GM23338 (cell line): Measurements from ENCODE around the gene PLPP6.

Source experiments
- EZH2 ChIP-seq: fragments of 200-600 bp; sonication (generic); IDR thresholded peaks from one replicate; pipeline ENCODE4 v1.8.0; 2017; ENCODE audit warnings: antibody characterized with exemption, mild to moderate bottlenecking, low read depth; ENCODE audit not compliant: unreplicated experiment
- EZH2phosphoT487 ChIP-seq: fragments of 200-600 bp; sonication (generic); IDR thresholded peaks from one replicate; pipeline ENCODE4 v1.8.1; 2018; ENCODE audit warnings: antibody characterized with exemption; ENCODE audit not compliant: unreplicated experiment
- JUNB ChIP-seq: IDR thresholded peaks from one replicate; pipeline ENCODE4 v1.6.1; 2016; ENCODE audit warnings: antibody characterized with exemption; ENCODE audit not compliant: unreplicated experiment
- POLR2AphosphoS5 ChIP-seq: IDR thresholded peaks from 2 replicates; pipeline ENCODE4 v1.6.1; 2016; ENCODE audit warnings: antibody characterized with exemption, low read depth
- ZNF114 ChIP-seq: fragments of 250-450 bp; sonication (Bioruptor Pico); IDR thresholded peaks from 2 replicates; pipeline ENCODE4 v1.5.0; 2020; ENCODE audit warnings: mild to moderate bottlenecking, moderate library complexity
- TF ChIP-seq, protein P1 (sequence below): IDR thresholded peaks from one replicate; pipeline ENCODE4 v1.6.1; 2018; ENCODE audit warnings: antibody characterized with exemption; ENCODE audit not compliant: unreplicated experiment
- TF ChIP-seq, protein P2 (sequence below), 2 experiments: fragments of 200-600 bp in 1 of 2; sonication (generic) in 1 of 2; conservative IDR thresholded peaks; 2 replicates each; pipeline versions ENCODE4 v1.5.1 to v1.6.1; 2016 to 2017; ENCODE audit warnings: antibody characterized with exemption in 2 of 2, low read depth in 2 of 2, mild to moderate bottlenecking in 2 of 2, moderate library complexity in 1 of 2
- TF ChIP-seq, protein P3 (sequence below): IDR thresholded peaks from 2 replicates; pipeline ENCODE4 v1.6.1; 2016; ENCODE audit warnings: antibody characterized with exemption

GRCh38 chr9:4657426-4658159, 4.5 kb upstream of the PLPP6 start:
- TF ChIP-seq, protein P1, sequence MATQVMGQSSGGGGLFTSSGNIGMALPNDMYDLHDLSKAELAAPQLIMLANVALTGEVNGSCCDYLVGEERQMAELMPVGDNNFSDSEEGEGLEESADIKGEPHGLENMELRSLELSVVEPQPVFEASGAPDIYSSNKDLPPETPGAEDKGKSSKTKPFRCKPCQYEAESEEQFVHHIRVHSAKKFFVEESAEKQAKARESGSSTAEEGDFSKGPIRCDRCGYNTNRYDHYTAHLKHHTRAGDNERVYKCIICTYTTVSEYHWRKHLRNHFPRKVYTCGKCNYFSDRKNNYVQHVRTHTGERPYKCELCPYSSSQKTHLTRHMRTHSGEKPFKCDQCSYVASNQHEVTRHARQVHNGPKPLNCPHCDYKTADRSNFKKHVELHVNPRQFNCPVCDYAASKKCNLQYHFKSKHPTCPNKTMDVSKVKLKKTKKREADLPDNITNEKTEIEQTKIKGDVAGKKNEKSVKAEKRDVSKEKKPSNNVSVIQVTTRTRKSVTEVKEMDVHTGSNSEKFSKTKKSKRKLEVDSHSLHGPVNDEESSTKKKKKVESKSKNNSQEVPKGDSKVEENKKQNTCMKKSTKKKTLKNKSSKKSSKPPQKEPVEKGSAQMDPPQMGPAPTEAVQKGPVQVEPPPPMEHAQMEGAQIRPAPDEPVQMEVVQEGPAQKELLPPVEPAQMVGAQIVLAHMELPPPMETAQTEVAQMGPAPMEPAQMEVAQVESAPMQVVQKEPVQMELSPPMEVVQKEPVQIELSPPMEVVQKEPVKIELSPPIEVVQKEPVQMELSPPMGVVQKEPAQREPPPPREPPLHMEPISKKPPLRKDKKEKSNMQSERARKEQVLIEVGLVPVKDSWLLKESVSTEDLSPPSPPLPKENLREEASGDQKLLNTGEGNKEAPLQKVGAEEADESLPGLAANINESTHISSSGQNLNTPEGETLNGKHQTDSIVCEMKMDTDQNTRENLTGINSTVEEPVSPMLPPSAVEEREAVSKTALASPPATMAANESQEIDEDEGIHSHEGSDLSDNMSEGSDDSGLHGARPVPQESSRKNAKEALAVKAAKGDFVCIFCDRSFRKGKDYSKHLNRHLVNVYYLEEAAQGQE: no peak
- TF ChIP-seq, protein P2, sequence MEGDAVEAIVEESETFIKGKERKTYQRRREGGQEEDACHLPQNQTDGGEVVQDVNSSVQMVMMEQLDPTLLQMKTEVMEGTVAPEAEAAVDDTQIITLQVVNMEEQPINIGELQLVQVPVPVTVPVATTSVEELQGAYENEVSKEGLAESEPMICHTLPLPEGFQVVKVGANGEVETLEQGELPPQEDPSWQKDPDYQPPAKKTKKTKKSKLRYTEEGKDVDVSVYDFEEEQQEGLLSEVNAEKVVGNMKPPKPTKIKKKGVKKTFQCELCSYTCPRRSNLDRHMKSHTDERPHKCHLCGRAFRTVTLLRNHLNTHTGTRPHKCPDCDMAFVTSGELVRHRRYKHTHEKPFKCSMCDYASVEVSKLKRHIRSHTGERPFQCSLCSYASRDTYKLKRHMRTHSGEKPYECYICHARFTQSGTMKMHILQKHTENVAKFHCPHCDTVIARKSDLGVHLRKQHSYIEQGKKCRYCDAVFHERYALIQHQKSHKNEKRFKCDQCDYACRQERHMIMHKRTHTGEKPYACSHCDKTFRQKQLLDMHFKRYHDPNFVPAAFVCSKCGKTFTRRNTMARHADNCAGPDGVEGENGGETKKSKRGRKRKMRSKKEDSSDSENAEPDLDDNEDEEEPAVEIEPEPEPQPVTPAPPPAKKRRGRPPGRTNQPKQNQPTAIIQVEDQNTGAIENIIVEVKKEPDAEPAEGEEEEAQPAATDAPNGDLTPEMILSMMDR (conservative IDR thresholded peaks at IDR 0.05; ENCODE audit: low read depth in 2 of 2): no peak
- TF ChIP-seq EZH2phosphoT487: no peak
- no peak for TF ChIP-seq EZH2
- no peak for TF ChIP-seq POLR2AphosphoS5
- no peak for TF ChIP-seq JUNB
- no peak for TF ChIP-seq ZNF114 (CRISPR knock-in tag)
- TF ChIP-seq, protein P3, sequence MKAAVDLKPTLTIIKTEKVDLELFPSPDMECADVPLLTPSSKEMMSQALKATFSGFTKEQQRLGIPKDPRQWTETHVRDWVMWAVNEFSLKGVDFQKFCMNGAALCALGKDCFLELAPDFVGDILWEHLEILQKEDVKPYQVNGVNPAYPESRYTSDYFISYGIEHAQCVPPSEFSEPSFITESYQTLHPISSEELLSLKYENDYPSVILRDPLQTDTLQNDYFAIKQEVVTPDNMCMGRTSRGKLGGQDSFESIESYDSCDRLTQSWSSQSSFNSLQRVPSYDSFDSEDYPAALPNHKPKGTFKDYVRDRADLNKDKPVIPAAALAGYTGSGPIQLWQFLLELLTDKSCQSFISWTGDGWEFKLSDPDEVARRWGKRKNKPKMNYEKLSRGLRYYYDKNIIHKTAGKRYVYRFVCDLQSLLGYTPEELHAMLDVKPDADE: no peak
